HG02981 (cell line): ENCODE data around the gene C16orf46.

ENCODE experiments used
- ATAC-seq: cut with Tn5 transposase; IDR thresholded peaks from one replicate; pipeline ENCODE4 v1.9.1; 2021; ENCODE audit warnings: mild to moderate bottlenecking, moderate library complexity; ENCODE audit not compliant: unreplicated experiment

Gene C16orf46

DNA sequence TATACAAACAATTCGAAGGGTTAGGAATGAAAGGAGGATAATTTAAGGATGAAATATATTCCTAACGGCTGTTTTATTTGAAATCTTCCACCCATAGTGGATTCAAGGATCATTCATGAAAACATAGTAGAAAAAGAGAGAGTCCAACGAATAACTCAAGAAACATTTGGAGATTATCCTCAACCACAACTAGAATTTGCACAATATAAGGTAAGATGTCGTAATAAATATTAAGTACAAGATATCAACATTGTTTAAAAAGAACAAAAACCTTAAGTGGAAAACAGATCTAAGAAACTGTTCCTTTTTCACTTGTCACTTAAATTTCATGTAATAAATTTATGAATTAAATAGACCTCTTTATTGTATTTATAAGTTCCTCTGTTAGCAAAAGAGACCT lies 50.6 kb downstream of the C16orf46 start:
- no peak for ATAC-seq

DNA sequence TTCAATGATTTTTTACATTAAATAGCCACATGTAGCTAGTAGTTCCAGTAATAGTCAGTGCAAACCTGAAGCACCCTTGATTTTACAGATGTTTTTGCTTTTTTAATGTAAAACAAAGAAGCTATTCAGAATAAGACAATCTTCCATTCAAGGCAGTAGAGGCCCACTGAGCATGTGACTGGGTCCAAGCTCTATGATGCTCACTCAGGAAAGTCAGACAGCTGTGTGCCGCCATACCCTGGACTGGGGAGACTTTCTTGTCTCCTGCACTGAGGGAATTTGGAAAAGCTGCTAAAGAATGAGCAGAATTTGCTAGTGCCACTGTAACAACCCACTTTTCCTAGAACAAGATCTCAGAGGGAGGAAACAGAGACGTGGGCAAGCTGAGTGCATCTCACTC lies 58.5 kb downstream of the C16orf46 start:
- ATAC-seq: no peak

- ATAC-seq: no peak
Observed at GRCh38 chr16:81014672-81015071, 62.4 kb downstream of the C16orf46 start.

GRCh38 chr16:81012974-81013373 lies 64.1 kb downstream of the C16orf46 start:
- no peak for ATAC-seq
